ENCODE measurements around the gene TRDN.

The TRDN gene

DNA sequence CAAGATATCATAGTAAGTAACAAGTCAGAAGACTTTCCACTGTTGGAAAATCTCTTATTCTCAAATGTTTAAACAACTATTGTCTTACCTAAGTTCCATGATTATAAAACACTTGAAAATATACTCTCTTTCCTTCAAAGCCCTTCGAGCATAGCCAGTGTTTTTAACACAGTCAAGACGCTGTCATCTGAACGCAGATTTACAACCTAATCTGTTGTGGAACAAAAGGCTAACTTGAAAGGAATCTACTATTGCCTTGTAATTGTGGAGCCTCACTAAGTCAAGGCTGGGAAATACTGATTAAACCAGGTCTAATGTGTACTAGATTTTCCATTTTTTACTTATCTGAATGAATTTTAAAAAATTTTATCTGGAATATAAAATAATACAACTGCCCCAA is 205.8 kb downstream of the TRDN start:
- TF ChIP-seq SNAI2 (CRISPR knock-in tag; IDR thresholded peaks at IDR 0.05): no peak
- TF ChIP-seq, protein P1, sequence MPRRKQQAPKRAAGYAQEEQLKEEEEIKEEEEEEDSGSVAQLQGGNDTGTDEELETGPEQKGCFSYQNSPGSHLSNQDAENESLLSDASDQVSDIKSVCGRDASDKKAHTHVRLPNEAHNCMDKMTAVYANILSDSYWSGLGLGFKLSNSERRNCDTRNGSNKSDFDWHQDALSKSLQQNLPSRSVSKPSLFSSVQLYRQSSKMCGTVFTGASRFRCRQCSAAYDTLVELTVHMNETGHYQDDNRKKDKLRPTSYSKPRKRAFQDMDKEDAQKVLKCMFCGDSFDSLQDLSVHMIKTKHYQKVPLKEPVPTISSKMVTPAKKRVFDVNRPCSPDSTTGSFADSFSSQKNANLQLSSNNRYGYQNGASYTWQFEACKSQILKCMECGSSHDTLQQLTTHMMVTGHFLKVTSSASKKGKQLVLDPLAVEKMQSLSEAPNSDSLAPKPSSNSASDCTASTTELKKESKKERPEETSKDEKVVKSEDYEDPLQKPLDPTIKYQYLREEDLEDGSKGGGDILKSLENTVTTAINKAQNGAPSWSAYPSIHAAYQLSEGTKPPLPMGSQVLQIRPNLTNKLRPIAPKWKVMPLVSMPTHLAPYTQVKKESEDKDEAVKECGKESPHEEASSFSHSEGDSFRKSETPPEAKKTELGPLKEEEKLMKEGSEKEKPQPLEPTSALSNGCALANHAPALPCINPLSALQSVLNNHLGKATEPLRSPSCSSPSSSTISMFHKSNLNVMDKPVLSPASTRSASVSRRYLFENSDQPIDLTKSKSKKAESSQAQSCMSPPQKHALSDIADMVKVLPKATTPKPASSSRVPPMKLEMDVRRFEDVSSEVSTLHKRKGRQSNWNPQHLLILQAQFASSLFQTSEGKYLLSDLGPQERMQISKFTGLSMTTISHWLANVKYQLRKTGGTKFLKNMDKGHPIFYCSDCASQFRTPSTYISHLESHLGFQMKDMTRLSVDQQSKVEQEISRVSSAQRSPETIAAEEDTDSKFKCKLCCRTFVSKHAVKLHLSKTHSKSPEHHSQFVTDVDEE (CRISPR knock-in tag; IDR thresholded peaks at IDR 0.05): no peak
- no peak for TF ChIP-seq PPARA (CRISPR knock-in tag; IDR thresholded peaks at IDR 0.05; ENCODE audit: borderline replicate concordance)
- TF ChIP-seq, protein P2, sequence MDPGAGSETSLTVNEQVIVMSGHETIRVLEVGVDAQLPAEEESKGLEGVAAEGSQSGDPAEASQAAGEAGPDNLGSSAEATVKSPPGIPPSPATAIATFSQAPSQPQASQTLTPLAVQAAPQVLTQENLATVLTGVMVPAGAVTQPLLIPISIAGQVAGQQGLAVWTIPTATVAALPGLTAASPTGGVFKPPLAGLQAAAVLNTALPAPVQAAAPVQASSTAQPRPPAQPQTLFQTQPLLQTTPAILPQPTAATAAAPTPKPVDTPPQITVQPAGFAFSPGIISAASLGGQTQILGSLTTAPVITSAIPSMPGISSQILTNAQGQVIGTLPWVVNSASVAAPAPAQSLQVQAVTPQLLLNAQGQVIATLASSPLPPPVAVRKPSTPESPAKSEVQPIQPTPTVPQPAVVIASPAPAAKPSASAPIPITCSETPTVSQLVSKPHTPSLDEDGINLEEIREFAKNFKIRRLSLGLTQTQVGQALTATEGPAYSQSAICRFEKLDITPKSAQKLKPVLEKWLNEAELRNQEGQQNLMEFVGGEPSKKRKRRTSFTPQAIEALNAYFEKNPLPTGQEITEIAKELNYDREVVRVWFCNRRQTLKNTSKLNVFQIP (CRISPR knock-in tag; IDR thresholded peaks at IDR 0.05; ENCODE audit: borderline replicate concordance, low read depth): no peak
- no peak for TF ChIP-seq ESRRG (CRISPR knock-in tag; IDR thresholded peaks at IDR 0.05)
- TF ChIP-seq, protein P3, sequence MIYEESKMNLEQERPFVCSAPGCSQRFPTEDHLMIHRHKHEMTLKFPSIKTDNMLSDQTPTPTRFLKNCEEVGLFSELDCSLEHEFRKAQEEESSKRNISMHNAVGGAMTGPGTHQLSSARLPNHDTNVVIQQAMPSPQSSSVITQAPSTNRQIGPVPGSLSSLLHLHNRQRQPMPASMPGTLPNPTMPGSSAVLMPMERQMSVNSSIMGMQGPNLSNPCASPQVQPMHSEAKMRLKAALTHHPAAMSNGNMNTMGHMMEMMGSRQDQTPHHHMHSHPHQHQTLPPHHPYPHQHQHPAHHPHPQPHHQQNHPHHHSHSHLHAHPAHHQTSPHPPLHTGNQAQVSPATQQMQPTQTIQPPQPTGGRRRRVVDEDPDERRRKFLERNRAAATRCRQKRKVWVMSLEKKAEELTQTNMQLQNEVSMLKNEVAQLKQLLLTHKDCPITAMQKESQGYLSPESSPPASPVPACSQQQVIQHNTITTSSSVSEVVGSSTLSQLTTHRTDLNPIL (CRISPR knock-in tag; IDR thresholded peaks at IDR 0.05; ENCODE audit: low read depth): no peak
- TF ChIP-seq TCF4 (CRISPR knock-in tag; IDR thresholded peaks at IDR 0.05; ENCODE audit: borderline replicate concordance): no peak
- TF ChIP-seq ARNTL (CRISPR knock-in tag; IDR thresholded peaks at IDR 0.05; ENCODE audit: borderline replicate concordance, low read depth): no peak
- no peak for TF ChIP-seq ZFP30 (CRISPR knock-in tag; IDR thresholded peaks at IDR 0.05)
- TF ChIP-seq BACH2 (CRISPR knock-in tag; IDR thresholded peaks at IDR 0.05; ENCODE audit: borderline replicate concordance): no peak
- ATAC-seq: no peak

DNA sequence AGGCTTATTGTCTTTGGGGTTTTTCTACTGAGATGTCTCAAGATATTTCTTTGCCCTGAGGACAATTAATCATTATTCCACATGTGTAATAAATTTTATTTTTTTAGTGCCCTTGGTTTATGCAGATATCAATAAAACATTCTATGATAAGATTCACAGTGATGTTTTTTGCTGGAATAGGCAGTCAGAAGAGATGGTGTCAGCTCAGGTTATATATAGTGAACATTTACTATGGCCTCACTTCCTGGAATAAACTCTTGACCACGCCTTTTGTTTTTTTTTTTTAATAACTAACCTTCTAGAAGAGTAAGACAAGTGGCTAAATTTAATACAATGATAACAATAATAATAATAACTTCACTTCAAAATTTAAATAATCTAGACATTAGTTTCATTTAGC is 209.7 kb downstream of the TRDN start:
- ATAC-seq: no peak
- TF ChIP-seq GLIS3 (CRISPR knock-in tag; IDR thresholded peaks at IDR 0.05) (no peak), ISL1 (CRISPR knock-in tag; IDR thresholded peaks at IDR 0.05) (no peak), ZNF70 (CRISPR knock-in tag; IDR thresholded peaks at IDR 0.05) (no peak), TOX (CRISPR knock-in tag; IDR thresholded peaks at IDR 0.05; ENCODE audit: borderline replicate concordance) (no peak), BACH2 (CRISPR knock-in tag; IDR thresholded peaks at IDR 0.05; ENCODE audit: borderline replicate concordance) (no peak), ZNF8 (CRISPR knock-in tag; IDR thresholded peaks at IDR 0.05) (no peak), RARB (CRISPR knock-in tag; IDR thresholded peaks at IDR 0.05) (no peak), ZC3H10 (CRISPR knock-in tag; IDR thresholded peaks at IDR 0.05) (no peak), CSDC2 (CRISPR knock-in tag; IDR thresholded peaks at IDR 0.05) (no peak), PPARA (CRISPR knock-in tag; IDR thresholded peaks at IDR 0.05; ENCODE audit: borderline replicate concordance) (no peak), ESRRG (CRISPR knock-in tag; IDR thresholded peaks at IDR 0.05) (no peak), ZFP30 (CRISPR knock-in tag; IDR thresholded peaks at IDR 0.05) (no peak), TCF4 (CRISPR knock-in tag; IDR thresholded peaks at IDR 0.05; ENCODE audit: borderline replicate concordance) (no peak), ZFP3 (CRISPR knock-in tag; IDR thresholded peaks at IDR 0.05) (no peak)
- TF ChIP-seq, protein P3 (CRISPR knock-in tag; IDR thresholded peaks at IDR 0.05; ENCODE audit: low read depth): no peak
- TF ChIP-seq, protein P4, sequence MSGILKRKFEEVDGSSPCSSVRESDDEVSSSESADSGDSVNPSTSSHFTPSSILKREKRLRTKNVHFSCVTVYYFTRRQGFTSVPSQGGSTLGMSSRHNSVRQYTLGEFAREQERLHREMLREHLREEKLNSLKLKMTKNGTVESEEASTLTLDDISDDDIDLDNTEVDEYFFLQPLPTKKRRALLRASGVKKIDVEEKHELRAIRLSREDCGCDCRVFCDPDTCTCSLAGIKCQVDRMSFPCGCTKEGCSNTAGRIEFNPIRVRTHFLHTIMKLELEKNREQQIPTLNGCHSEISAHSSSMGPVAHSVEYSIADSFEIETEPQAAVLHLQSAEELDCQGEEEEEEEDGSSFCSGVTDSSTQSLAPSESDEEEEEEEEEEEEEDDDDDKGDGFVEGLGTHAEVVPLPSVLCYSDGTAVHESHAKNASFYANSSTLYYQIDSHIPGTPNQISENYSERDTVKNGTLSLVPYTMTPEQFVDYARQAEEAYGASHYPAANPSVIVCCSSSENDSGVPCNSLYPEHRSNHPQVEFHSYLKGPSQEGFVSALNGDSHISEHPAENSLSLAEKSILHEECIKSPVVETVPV (CRISPR knock-in tag; IDR thresholded peaks at IDR 0.05): no peak
- TF ChIP-seq, protein P1 (CRISPR knock-in tag; IDR thresholded peaks at IDR 0.05): no peak
- TF ChIP-seq, protein P2 (CRISPR knock-in tag; IDR thresholded peaks at IDR 0.05; ENCODE audit: borderline replicate concordance, low read depth): no peak

Data from SK-N-SH treated with all-trans-retinoic acid at 6 μM for 48 hours (cell line).